ENCODE measurements around the gene GRIK4. TPM values are rescaled to one million over a fixed set of nuclear protein-coding genes. Genes with fewer than 3 reads are reported as not detected.
"Not testable (repeated sequence)": the region's sequence is repeated elsewhere in the genome, so short reads cannot be mapped to it uniquely, and the experiment has no call there.

Gene GRIK4
- total RNA-seq, 1 donor from 2014 or later, result not detected

- Mint-ChIP-seq H3K4me3 (ENCODE audit: low read depth) (no peak overlapping the region), H3K36me3 (ENCODE audit: insufficient read depth) (no peaks in the 10 kb centered on the region), H3K27me3 (peaks cover 30% of the 10 kb centered on the region), H3K9me3 (ENCODE audit: low read depth) (peaks cover 8% of the 10 kb centered on the region), H3K4me1 (ENCODE audit: low read depth) (no peaks in the 10 kb centered on the region), H3K27ac (no peak overlapping the region)
- DNase-seq (ENCODE audit: low spot score, unreplicated experiment), result no peak
- TF ChIP-seq CTCF (IDR thresholded peaks at IDR 0.05; ENCODE audit: unreplicated experiment), result no peak
These were observed 67.1 kb downstream of the GRIK4 start for GRCh38 chr11:120578596-120579154.

GRCh38 chr11:120579611-120580031 lies 68.1 kb downstream of the GRIK4 start:
- Mint-ChIP-seq H3K9me3 (ENCODE audit: low read depth) (peaks cover 14% of the 10 kb centered on the region), H3K36me3 (ENCODE audit: insufficient read depth) (no peaks in the 10 kb centered on the region), H3K4me1 (ENCODE audit: low read depth) (no peaks in the 10 kb centered on the region), H3K27me3 (peaks cover 24% of the 10 kb centered on the region), H3K4me3 (ENCODE audit: low read depth) (no peak overlapping the region), H3K27ac (no peak overlapping the region)
- no peak for DNase-seq (ENCODE audit: low spot score, unreplicated experiment)
- TF ChIP-seq CTCF (IDR thresholded peaks at IDR 0.05; ENCODE audit: unreplicated experiment), result no peak

GRCh38 chr11:120581313-120581712 lies 69.8 kb downstream of the GRIK4 start:
- no peak overlapping the region for H3K27ac Mint-ChIP-seq
- no peaks in the 10 kb centered on the region for H3K36me3 Mint-ChIP-seq (ENCODE audit: insufficient read depth)
- no peak for DNase-seq (ENCODE audit: low spot score, unreplicated experiment)
- H3K4me3 Mint-ChIP-seq (ENCODE audit: low read depth), result no peak overlapping the region
- H3K27me3 Mint-ChIP-seq, result peaks cover 28% of the 10 kb centered on the region
- TF ChIP-seq CTCF (IDR thresholded peaks at IDR 0.05; ENCODE audit: unreplicated experiment), result no peak
- no peaks in the 10 kb centered on the region for H3K4me1 Mint-ChIP-seq (ENCODE audit: low read depth)
- H3K9me3 Mint-ChIP-seq (ENCODE audit: low read depth), result peaks cover 14% of the 10 kb centered on the region

GRCh38 chr11:120582535-120582934 lies 71.0 kb downstream of the GRIK4 start:
- Mint-ChIP-seq H3K27me3 (peaks cover 20% of the 10 kb centered on the region), H3K9me3 (ENCODE audit: low read depth) (peaks cover 14% of the 10 kb centered on the region)
- H3K4me1 Mint-ChIP-seq (ENCODE audit: low read depth); DNase-seq (ENCODE audit: low spot score, unreplicated experiment); H3K4me3 Mint-ChIP-seq (ENCODE audit: low read depth); H3K27ac Mint-ChIP-seq; H3K36me3 Mint-ChIP-seq (ENCODE audit: insufficient read depth): not testable (repeated sequence)

- H3K27ac Mint-ChIP-seq, result no peak overlapping the region
- peaks cover 9% of the 10 kb centered on the region for H3K27me3 Mint-ChIP-seq
- no peaks in the 10 kb centered on the region for H3K4me1 Mint-ChIP-seq (ENCODE audit: low read depth)
- H3K36me3 Mint-ChIP-seq (ENCODE audit: insufficient read depth), result no peaks in the 10 kb centered on the region
- TF ChIP-seq CTCF (IDR thresholded peaks at IDR 0.05; ENCODE audit: unreplicated experiment), result no peak
- no peak for DNase-seq (ENCODE audit: low spot score, unreplicated experiment)
- peaks cover 14% of the 10 kb centered on the region for H3K9me3 Mint-ChIP-seq (ENCODE audit: low read depth)
- H3K4me3 Mint-ChIP-seq (ENCODE audit: low read depth), result no peak overlapping the region
These were observed 74.5 kb downstream of the GRIK4 start for GRCh38 chr11:120586072-120586471.

- TF ChIP-seq CTCF (IDR thresholded peaks at IDR 0.05; ENCODE audit: unreplicated experiment), result no peak
- Mint-ChIP-seq H3K4me1 (ENCODE audit: low read depth) (no peaks in the 10 kb centered on the region), H3K36me3 (ENCODE audit: insufficient read depth) (no peaks in the 10 kb centered on the region), H3K27ac (no peak overlapping the region), H3K4me3 (ENCODE audit: low read depth) (no peak overlapping the region), H3K27me3 (peaks cover 14% of the 10 kb centered on the region), H3K9me3 (ENCODE audit: low read depth) (peaks cover 14% of the 10 kb centered on the region)
- DNase-seq (ENCODE audit: low spot score, unreplicated experiment), result no peak
These were observed 75.2 kb downstream of the GRIK4 start for GRCh38 chr11:120586728-120587127.
